ENCODE results near the gene TMX4. TPM values are rescaled to one million over a fixed set of nuclear protein-coding genes. Genes with fewer than 3 reads are reported as not detected.

TMX4 gene
- total RNA-seq, 2 donors from 2014 or later, result 17.9 to 25.4 TPM

GRCh38 chr20:7933346-7933745 lies 86.2 kb downstream of the TMX4 start:
- intact Hi-C loops (cut with DNase I), result no loop called here
- WGBS, 2 donors, result 59 to 63% methylated on average over 1 of the region's 1 CpG
- DNase-seq, result no peak
- Histone ChIP-seq H3K9me3 (no peaks in the 10 kb centered on the region), H3K4me3 (no peak overlapping the region), H3K4me1 (peaks cover 7% of the 10 kb centered on the region), H3K27ac (no peak overlapping the region), H3K27me3 (no peaks in the 10 kb centered on the region), H3K36me3 (replicated peaks in 1 of 2; ENCODE audit: insufficient read depth in 1 of 2, low read depth in 2 of 2) (no peaks in the 10 kb centered on the region)
- TF ChIP-seq CTCF (IDR thresholded peaks at IDR 0.05), result no peak
- TF ChIP-seq POLR2A (IDR thresholded peaks at IDR 0.05), result no peak
- no peak for ATAC-seq

GRCh38 chr20:7930343-7930742 lies 89.2 kb downstream of the TMX4 start:
- no peak for TF ChIP-seq CTCF (IDR thresholded peaks at IDR 0.05)
- no peak for TF ChIP-seq POLR2A (IDR thresholded peaks at IDR 0.05)
- Histone ChIP-seq H3K4me1 (no peaks in the 10 kb centered on the region), H3K27me3 (no peaks in the 10 kb centered on the region), H3K9me3 (no peaks in the 10 kb centered on the region), H3K36me3 (replicated peaks in 1 of 2; ENCODE audit: insufficient read depth in 1 of 2, low read depth in 2 of 2) (no peaks in the 10 kb centered on the region), H3K27ac (no peak overlapping the region), H3K4me3 (no peak overlapping the region)
- DNase-seq (no peak), ATAC-seq (no peak)
- intact Hi-C loops (cut with DNase I), result no loop called here

Other genes starting within 250 kb of the TMX4 start
- not detected for gene HAO1, start 79.3 kb downstream of the TMX4 start, total RNA-seq
- 10 to 100 TPM; 32.9 to 46.1 TPM for gene PLCB1, start 112.5 kb upstream of the TMX4 start, total RNA-seq

All from body of pancreas (tissue), 4 donors.